ENCODE data around the gene RAB10. TPM values are rescaled to one million over a fixed set of nuclear protein-coding genes. Genes with fewer than 3 reads are reported as not detected.
A peak's percentile ranks its signal among the peaks of the same experiment; 100 is the strongest.

The RAB10 gene
- total and polyA plus RNA-seq, 2 of the 13 experiments (the other 11 are each of a cell fraction or from before 2014, with no cell fraction given) = 48.2 to 120 TPM

DNA sequence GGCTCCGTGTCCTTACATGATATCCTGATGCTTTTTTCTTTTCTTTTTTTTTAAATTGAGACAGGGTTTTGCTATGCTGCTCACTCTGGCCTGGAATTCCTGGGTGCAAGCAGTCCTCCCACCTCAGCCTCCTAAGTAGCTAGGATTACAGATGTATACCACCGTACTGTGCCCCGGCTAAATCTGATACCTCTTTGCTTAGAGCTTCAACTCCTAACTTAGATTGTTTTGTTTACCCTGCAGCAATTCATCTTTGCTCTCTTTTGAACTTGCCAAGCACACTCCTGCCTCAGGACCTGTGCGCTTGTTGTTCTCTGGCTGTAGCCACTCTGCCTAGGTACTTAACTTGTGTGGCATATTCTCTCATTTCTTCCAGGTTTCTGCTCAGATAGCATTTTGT is 24.5 kb downstream of the RAB10 start (continued):
- TF ChIP-seq KIAA2018 (CRISPR knock-in tag; IDR thresholded peaks at IDR 0.05; ENCODE audit: borderline replicate concordance) (no peak), HNRNPUL1 (IDR thresholded peaks at IDR 0.05; ENCODE audit: low read depth, low read length) (no peak), ZNF17 (CRISPR knock-in tag; IDR thresholded peaks at IDR 0.05) (no peak), ZNF598 (CRISPR knock-in tag; IDR thresholded peaks at IDR 0.05; ENCODE audit: borderline replicate concordance) (no peak), NCOR1 (IDR thresholded peaks at IDR 0.05; ENCODE audit: borderline replicate concordance, low read length) (no peak), PREB (CRISPR knock-in tag; IDR thresholded peaks at IDR 0.05) (no peak), SP1 (IDR thresholded peaks at IDR 0.05) (no peak), SP1 (CRISPR knock-in tag; IDR thresholded peaks at IDR 0.05) (no peak), ZNF709 (CRISPR knock-in tag; IDR thresholded peaks at IDR 0.05) (no peak), NFYC (CRISPR knock-in tag; IDR thresholded peaks at IDR 0.05) (no peak), E2F1 (CRISPR knock-in tag; IDR thresholded peaks at IDR 0.05) (no peak), HNF4A (CRISPR knock-in tag; IDR thresholded peaks at IDR 0.05) (peak; percentile 44), ZNF562 (CRISPR knock-in tag; IDR thresholded peaks at IDR 0.05; ENCODE audit: borderline replicate concordance) (no peak), FOSL2 (CRISPR knock-in tag; IDR thresholded peaks at IDR 0.05) (0 out of 2 replicates have a peak, but pooled peaks have one; percentile 24), REL (CRISPR knock-in tag; conservative IDR thresholded peaks at IDR 0.05) (no peak), RXRB (CRISPR knock-in tag; IDR thresholded peaks at IDR 0.05; ENCODE audit: borderline replicate concordance) (peak; percentile 57; the same call in 1 of the 2 replicates), ETV5 (CRISPR knock-in tag; IDR thresholded peaks at IDR 0.05; ENCODE audit: borderline replicate concordance) (no peak), ZNF350 (CRISPR knock-in tag; IDR thresholded peaks at IDR 0.05; ENCODE audit: borderline replicate concordance, low read depth) (no peak), MAFG (CRISPR knock-in tag; IDR thresholded peaks at IDR 0.05) (no peak), FOXC1 (CRISPR knock-in tag; IDR thresholded peaks at IDR 0.05; ENCODE audit: borderline replicate concordance) (no peak), SMAD9 (CRISPR knock-in tag; IDR thresholded peaks at IDR 0.05) (no peak)

Measured in HepG2 (cell line).